GM21737 (cell line): Measurements from ENCODE around the gene SEC14L5.
"Not testable (repeated sequence)": the region's sequence is repeated elsewhere in the genome, so short reads cannot be mapped to it uniquely, and the experiment has no call there.

ENCODE experiments used
- ATAC-seq: cut with Tn5 transposase; IDR thresholded peaks from one replicate; pipeline ENCODE4 v1.9.1; 2021; ENCODE audit warnings: mild to moderate bottlenecking, moderate library complexity; ENCODE audit not compliant: unreplicated experiment

SEC14L5 gene

GRCh38 chr16:4928227-4928626, 29.9 kb upstream of the SEC14L5 start:
- ATAC-seq, result no peak

- ATAC-seq, result not testable (repeated sequence)
Measured at GRCh38 chr16:4929619-4930018, 28.5 kb upstream of the SEC14L5 start.

- no peak for ATAC-seq
Measured at GRCh38 chr16:4931381-4931780, 26.7 kb upstream of the SEC14L5 start.

GRCh38 chr16:4933433-4933832, 24.7 kb upstream of the SEC14L5 start:
- no peak for ATAC-seq

GRCh38 chr16:4933871-4934395, 24.2 kb upstream of the SEC14L5 start:
- no peak for ATAC-seq

- no peak for ATAC-seq
Measured at GRCh38 chr16:4934591-4934990, 23.5 kb upstream of the SEC14L5 start.

- ATAC-seq, result no peak
Measured at GRCh38 chr16:4935241-4935855, 22.8 kb upstream of the SEC14L5 start.

GRCh38 chr16:4936181-4936990, 21.7 kb upstream of the SEC14L5 start:
- no peak for ATAC-seq

- no peak for ATAC-seq
Measured at GRCh38 chr16:4936991-4937781, 20.9 kb upstream of the SEC14L5 start, which contains the start of gene PPL. Gene PPL, minus strand, starts transcription at chr16:4937148. Its CDS starts 103 bp downstream, at chr16:4937045.

GRCh38 chr16:4937782-4938682, 20.1 kb upstream of the SEC14L5 start:
- no peak for ATAC-seq

- no peak for ATAC-seq
Measured at GRCh38 chr16:4938683-4939030, 19.5 kb upstream of the SEC14L5 start.

GRCh38 chr16:4940719-4941118, 17.4 kb upstream of the SEC14L5 start:
- ATAC-seq, result no peak

GRCh38 chr16:4942481-4942880, 15.6 kb upstream of the SEC14L5 start:
- ATAC-seq, result no peak

- ATAC-seq, result no peak
Measured at GRCh38 chr16:4944333-4945281, 13.5 kb upstream of the SEC14L5 start.

- no peak for ATAC-seq
Measured at GRCh38 chr16:4945560-4946502, 12.3 kb upstream of the SEC14L5 start.

- no peak for ATAC-seq
Measured at GRCh38 chr16:4946917-4947316, 11.2 kb upstream of the SEC14L5 start.

- no peak for ATAC-seq
Measured at GRCh38 chr16:4947722-4948503, 10.2 kb upstream of the SEC14L5 start.
